ENCODE data around the gene ROR1. TPM values are rescaled to one million over a fixed set of nuclear protein-coding genes. Genes with fewer than 3 reads are reported as not detected.

The ROR1 gene
- total RNA-seq, 6 experiments from 2014 or later, result 7.4 to 9.4 (median 8.9) TPM

DNA sequence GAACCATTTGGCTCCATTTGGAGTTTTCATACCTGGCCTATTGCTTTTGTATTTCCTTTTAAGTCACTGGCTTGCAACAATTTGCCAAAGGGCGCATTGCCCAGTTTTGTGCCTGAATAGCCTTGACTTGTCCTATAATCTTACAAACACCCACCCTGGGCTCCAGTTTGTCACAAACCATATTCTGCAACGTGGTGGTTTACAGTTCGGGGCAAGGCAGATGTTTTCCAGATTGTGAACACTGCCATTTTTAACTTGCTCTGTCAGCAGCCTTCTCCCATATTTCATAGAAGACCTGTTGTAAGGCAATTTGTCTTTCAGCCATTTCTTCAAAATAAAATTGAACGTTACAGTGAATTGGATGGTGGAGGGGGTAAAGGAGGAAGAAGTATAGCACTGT is 376.4 kb downstream of the ROR1 start:
- H3K36me3 Mint-ChIP-seq (ENCODE audit: low read depth), result peaks cover 12% of the 10 kb centered on the region
- H3K4me3 Mint-ChIP-seq, result no peak overlapping the region
- H3K27ac Mint-ChIP-seq, result no peak overlapping the region

DNA sequence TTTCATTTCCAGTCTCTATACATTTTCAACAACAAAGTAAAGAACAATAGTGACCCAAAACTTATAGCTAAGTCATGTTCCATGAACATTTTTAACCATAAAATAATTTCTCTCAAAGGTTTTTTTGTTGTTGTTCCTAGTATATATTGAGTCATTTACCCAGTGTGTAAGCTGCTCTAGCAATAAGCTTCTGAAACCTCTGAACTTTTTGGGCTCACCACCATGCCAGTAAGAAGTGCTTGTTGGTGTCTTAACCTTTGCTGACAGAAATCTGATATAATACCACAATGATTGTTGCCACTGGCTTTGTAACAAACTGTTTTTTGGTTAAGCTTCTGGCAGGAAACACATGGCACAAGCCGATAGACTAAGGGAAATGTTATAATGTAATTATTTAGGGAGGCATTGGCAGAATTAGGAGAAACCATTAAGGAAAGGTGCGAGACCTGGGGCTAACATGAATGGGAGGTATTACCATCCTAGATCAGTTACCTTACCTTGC is 377.0 kb downstream of the ROR1 start:
- H3K27me3 Mint-ChIP-seq (ENCODE audit: insufficient read depth), result no peaks in the 10 kb centered on the region; the same call in 1 of the 2 replicates
- H3K27ac Mint-ChIP-seq, result no peak overlapping the region
- H3K9me3 Mint-ChIP-seq, result no peaks in the 10 kb centered on the region
- TF ChIP-seq, protein P1, sequence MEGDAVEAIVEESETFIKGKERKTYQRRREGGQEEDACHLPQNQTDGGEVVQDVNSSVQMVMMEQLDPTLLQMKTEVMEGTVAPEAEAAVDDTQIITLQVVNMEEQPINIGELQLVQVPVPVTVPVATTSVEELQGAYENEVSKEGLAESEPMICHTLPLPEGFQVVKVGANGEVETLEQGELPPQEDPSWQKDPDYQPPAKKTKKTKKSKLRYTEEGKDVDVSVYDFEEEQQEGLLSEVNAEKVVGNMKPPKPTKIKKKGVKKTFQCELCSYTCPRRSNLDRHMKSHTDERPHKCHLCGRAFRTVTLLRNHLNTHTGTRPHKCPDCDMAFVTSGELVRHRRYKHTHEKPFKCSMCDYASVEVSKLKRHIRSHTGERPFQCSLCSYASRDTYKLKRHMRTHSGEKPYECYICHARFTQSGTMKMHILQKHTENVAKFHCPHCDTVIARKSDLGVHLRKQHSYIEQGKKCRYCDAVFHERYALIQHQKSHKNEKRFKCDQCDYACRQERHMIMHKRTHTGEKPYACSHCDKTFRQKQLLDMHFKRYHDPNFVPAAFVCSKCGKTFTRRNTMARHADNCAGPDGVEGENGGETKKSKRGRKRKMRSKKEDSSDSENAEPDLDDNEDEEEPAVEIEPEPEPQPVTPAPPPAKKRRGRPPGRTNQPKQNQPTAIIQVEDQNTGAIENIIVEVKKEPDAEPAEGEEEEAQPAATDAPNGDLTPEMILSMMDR (IDR thresholded peaks at IDR 0.05), result no peak
- no peak overlapping the region for H3K4me3 Mint-ChIP-seq
- H3K4me1 Mint-ChIP-seq (ENCODE audit: low read depth), result no peaks in the 10 kb centered on the region
- peaks cover 12% of the 10 kb centered on the region for H3K36me3 Mint-ChIP-seq (ENCODE audit: low read depth)
- DNase-seq, result no peak

More for the DNA sequence above, 376.4 kb downstream of the ROR1 start:
- no peaks in the 10 kb centered on the region for H3K4me1 Mint-ChIP-seq (ENCODE audit: low read depth)
- TF ChIP-seq, protein P1 (IDR thresholded peaks at IDR 0.05), result no peak
- no peaks in the 10 kb centered on the region; the same call in 1 of the 2 replicates for H3K27me3 Mint-ChIP-seq (ENCODE audit: insufficient read depth)
- DNase-seq, result no peak
- H3K9me3 Mint-ChIP-seq, result no peaks in the 10 kb centered on the region

DNA sequence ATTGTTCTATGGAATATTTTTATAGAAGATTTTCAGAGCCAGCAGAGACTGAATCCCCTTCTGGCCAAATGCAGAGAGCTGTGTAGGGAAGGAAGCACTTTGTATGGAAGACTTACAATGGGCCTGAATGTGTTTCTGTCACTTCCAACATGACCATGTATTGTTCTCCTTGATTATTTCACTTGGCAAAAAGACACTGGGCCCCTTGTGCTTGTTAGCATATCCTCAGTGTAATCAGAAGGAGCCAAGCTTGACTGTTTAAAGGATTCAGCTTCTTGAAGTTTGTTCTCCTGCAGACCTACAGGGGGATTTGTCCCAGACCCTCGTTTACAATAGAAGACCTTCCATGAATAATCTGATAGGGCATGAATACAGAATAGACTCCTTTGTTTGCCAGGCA is 381.5 kb downstream of the ROR1 start:
- H3K4me3 Mint-ChIP-seq, result no peak overlapping the region
- TF ChIP-seq, protein P1 (IDR thresholded peaks at IDR 0.05), result no peak
- no peaks in the 10 kb centered on the region for H3K4me1 Mint-ChIP-seq (ENCODE audit: low read depth)
- H3K36me3 Mint-ChIP-seq (ENCODE audit: low read depth), result 0 out of 2 replicates have a peak, but pooled peaks cover 6% of the 10 kb centered on the region
- no peaks in the 10 kb centered on the region; the same call in 1 of the 2 replicates for H3K27me3 Mint-ChIP-seq (ENCODE audit: insufficient read depth)
- H3K9me3 Mint-ChIP-seq, result no peaks in the 10 kb centered on the region
- no peak for DNase-seq
- no peak overlapping the region for H3K27ac Mint-ChIP-seq

DNA sequence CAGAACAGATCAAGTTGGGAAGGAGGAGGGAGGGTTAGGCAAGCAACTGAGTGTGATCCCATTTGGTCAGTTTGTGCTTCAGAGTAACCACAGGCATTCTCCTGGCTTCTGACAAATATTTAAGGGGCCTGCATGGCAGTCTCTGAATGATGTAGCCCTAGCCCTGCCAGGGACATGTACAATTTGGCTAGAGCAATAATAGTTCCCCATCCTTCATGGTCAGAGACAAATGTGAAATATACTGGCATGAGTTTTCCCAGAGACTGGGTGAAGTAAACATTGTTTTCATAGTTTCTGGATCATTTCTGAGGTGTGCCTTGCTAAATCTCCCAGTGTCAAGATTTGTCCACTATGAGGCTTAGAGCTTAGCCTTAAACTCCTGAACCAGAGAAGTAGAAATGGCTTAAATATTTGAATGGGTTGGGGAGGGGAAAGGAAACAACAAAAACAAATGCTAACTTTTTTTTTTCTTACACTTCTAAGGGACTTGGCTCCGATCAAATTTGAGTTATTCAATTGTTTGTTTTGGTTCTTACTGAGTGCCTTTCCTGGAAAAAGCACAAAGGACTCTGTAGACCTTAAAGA is 387.6 kb downstream of the ROR1 start:
- Mint-ChIP-seq H3K9me3 (no peaks in the 10 kb centered on the region), H3K4me3 (no peak overlapping the region), H3K27ac (no peak overlapping the region), H3K27me3 (ENCODE audit: insufficient read depth) (no peaks in the 10 kb centered on the region; the same call in none of the 2 replicates), H3K36me3 (ENCODE audit: low read depth) (0 out of 2 replicates have a peak, but pooled peaks cover 6% of the 10 kb centered on the region), H3K4me1 (ENCODE audit: low read depth) (peaks cover 27% of the 10 kb centered on the region)
- peak; percentile 46 for DNase-seq
- TF ChIP-seq, protein P1 (IDR thresholded peaks at IDR 0.05), result no peak

DNA sequence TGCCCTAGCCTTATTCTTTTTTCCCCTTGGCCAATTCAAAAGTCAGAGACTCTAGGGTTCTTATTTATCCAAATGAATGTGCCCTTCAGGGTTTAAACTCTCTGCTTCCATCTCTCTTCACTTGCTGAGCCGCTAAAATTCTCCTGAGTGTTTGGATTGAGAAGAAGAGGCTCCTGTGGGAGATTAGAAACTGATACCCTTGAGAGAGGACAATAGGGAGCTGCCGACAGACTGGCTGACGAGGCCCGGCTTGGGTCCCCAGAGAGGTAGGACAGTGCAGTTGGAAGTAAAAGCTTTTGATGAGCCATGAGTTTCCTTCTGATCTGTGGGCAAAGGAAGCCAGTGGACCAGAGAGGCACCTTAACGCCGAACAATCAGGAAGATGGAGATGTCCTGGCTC is 388.3 kb downstream of the ROR1 start:
- peaks cover 27% of the 10 kb centered on the region for H3K4me1 Mint-ChIP-seq (ENCODE audit: low read depth)
- no peak overlapping the region for H3K4me3 Mint-ChIP-seq
- TF ChIP-seq, protein P1 (IDR thresholded peaks at IDR 0.05), result no peak
- no peaks in the 10 kb centered on the region for H3K9me3 Mint-ChIP-seq
- 0 out of 2 replicates have a peak, but pooled peaks cover 6% of the 10 kb centered on the region for H3K36me3 Mint-ChIP-seq (ENCODE audit: low read depth)
- no peak for DNase-seq
- H3K27ac Mint-ChIP-seq, result no peak overlapping the region
- H3K27me3 Mint-ChIP-seq (ENCODE audit: insufficient read depth), result no peaks in the 10 kb centered on the region; the same call in none of the 2 replicates
